IMR-90 (cell line): ENCODE measurements around the gene ASB1. TPM values are rescaled to one million over a fixed set of nuclear protein-coding genes. Genes with fewer than 3 reads are reported as not detected.

Source experiments
- ATAC-seq: fragments of 200-7000 bp; cut with Tn5 transposase; 2 replicates; pipeline ENCODE4 v1.9.1; 2020; ENCODE audit warnings: low read depth, mild to moderate bottlenecking, moderate library complexity
- BruUV-seq: library from RNA; stranded (reverse); fragments of 400-500 nt; replicated peaks from 2 replicates; lab custom pipeline; 2021; lab: Mats Ljungman, UMichigan
- CTCF ChIA-PET: fragments of 300-600 bp; formaldehyde crosslinking; extraction: SDS; loops from one replicate; lab custom pipeline; 2021; ENCODE audit warnings: antibody characterized with exemption; lab: Yijun Ruan, JAX
- POLR2A ChIA-PET: fragments of 300-600 bp; sonication (Branson Sonifier 250); formaldehyde crosslinking; loops from one replicate; lab custom pipeline; 2022; ENCODE audit warnings: antibody characterized with exemption; ENCODE audit not compliant: unreplicated experiment; lab: Charles Lee
- DNase-seq: peaks from one replicate; pipeline ENCODE4 v3.0.0; 2013
- H2AFZ ChIP-seq: replicated peaks from 2 replicates; pipeline ENCODE3; 2013; ENCODE audit warnings: low read length, mild to moderate bottlenecking; ENCODE audit not compliant: poor library complexity
- H2AK5ac ChIP-seq: 2 replicates; pipeline ENCODE4 v1.6.1; 2013; ENCODE audit warnings: low read depth, low read length, inconsistent platforms
- H2AK9ac ChIP-seq: replicated peaks from 2 replicates; pipeline ENCODE3; 2013; ENCODE audit warnings: mild to moderate bottlenecking, low read depth, low read length, moderate library complexity; ENCODE audit not compliant: poor library complexity
- H2BK120ac ChIP-seq: 2 replicates; pipeline ENCODE4 v1.6.1; 2013; ENCODE audit warnings: low read depth, low read length, inconsistent platforms
- H2BK15ac ChIP-seq: 3 replicates; pipeline ENCODE4 v1.6.1; 2013; ENCODE audit warnings: low read depth, low read length, inconsistent platforms
- H2BK20ac ChIP-seq: 2 replicates; pipeline ENCODE4 v1.6.1; 2013; ENCODE audit warnings: low read depth, mild to moderate bottlenecking, inconsistent platforms, low read length, moderate library complexity
- H2BK5ac ChIP-seq: 2 replicates; pipeline ENCODE4 v1.6.1; 2013; ENCODE audit warnings: mild to moderate bottlenecking, low read depth, low read length, inconsistent platforms; ENCODE audit not compliant: poor library complexity, severe bottlenecking
- H3K14ac ChIP-seq: replicated peaks from 2 replicates; pipeline ENCODE4 v1.6.1; 2013; ENCODE audit warnings: low read depth, low read length, inconsistent platforms
- H3K18ac ChIP-seq: 2 replicates; pipeline ENCODE4 v1.6.1; 2013; ENCODE audit warnings: low read depth, low read length, control low read depth
- H3K23ac ChIP-seq: 2 replicates; pipeline ENCODE4 v1.6.1; 2013; ENCODE audit warnings: low read depth, low read length, inconsistent platforms
- H3K27ac ChIP-seq: 2 replicates; pipeline ENCODE4 v1.5.1; 2013; ENCODE audit warnings: mild to moderate bottlenecking, control low read depth, low read length; ENCODE audit not compliant: insufficient read depth
- H3K27me3 ChIP-seq: 2 replicates; pipeline ENCODE4 v1.6.1; 2013; ENCODE audit warnings: low read length; ENCODE audit not compliant: control insufficient read depth, insufficient read depth
- H3K36me3 ChIP-seq: 2 replicates; pipeline ENCODE4 v1.6.1; 2013; ENCODE audit warnings: low read length, mixed read lengths; ENCODE audit not compliant: control insufficient read depth, insufficient read depth
- H3K4ac ChIP-seq: 2 replicates; pipeline ENCODE4 v1.6.1; 2013; ENCODE audit warnings: low read depth, low read length, inconsistent platforms
- H3K4me1 ChIP-seq: 2 replicates; pipeline ENCODE4 v1.6.1; 2013; ENCODE audit warnings: low read length, mixed read lengths; ENCODE audit not compliant: control insufficient read depth, insufficient read depth
- H3K4me2 ChIP-seq: 2 replicates; pipeline ENCODE4 v1.6.1; 2013; ENCODE audit warnings: low read depth, mild to moderate bottlenecking, control low read depth, low read length, moderate library complexity
- H3K4me3 ChIP-seq: 2 replicates; pipeline ENCODE4 v1.5.1; 2013; ENCODE audit warnings: low read depth, mild to moderate bottlenecking, control low read depth, low read length, moderate library complexity; ENCODE audit not compliant: insufficient read depth
- H3K56ac ChIP-seq: 2 replicates; pipeline ENCODE4 v1.6.1; 2013; ENCODE audit warnings: low read length, inconsistent platforms; ENCODE audit not compliant: insufficient read depth; ENCODE audit errors: extremely low read depth
- H3K79me1 ChIP-seq, 2 experiments: 2 replicates each; pipeline ENCODE4 v1.6.1; 2013; ENCODE audit warnings: low read length in 2 of 2, inconsistent platforms in 1 of 2, low read depth in 1 of 2
- H3K9ac ChIP-seq: 2 replicates; pipeline ENCODE4 v1.6.1; 2013; ENCODE audit warnings: low read depth, low read length, control low read depth
- H3K9me1 ChIP-seq: 2 replicates; pipeline ENCODE4 v1.6.1; 2013; ENCODE audit warnings: low read length, inconsistent platforms; ENCODE audit not compliant: insufficient read depth
- H3K9me3 ChIP-seq: 2 replicates; pipeline ENCODE4 v1.6.1; 2013; ENCODE audit warnings: low read length; ENCODE audit not compliant: control insufficient read depth, insufficient read depth
- H4K20me1 ChIP-seq: 2 replicates; pipeline ENCODE4 v1.6.1; 2013; ENCODE audit warnings: low read length, inconsistent platforms; ENCODE audit not compliant: insufficient read depth
- H4K5ac ChIP-seq: 2 replicates; pipeline ENCODE4 v1.6.1; 2013; ENCODE audit warnings: mild to moderate bottlenecking, low read depth, low read length, control low read depth
- H4K8ac ChIP-seq, 2 experiments: 2 replicates each; pipeline ENCODE4 v1.6.1; 2013; ENCODE audit warnings: low read depth in 2 of 2, low read length in 2 of 2, control low read depth in 1 of 2, inconsistent platforms in 1 of 2
- H4K91ac ChIP-seq: 2 replicates; pipeline ENCODE4 v1.6.1; 2013; ENCODE audit warnings: low read depth, low read length, inconsistent platforms; ENCODE audit not compliant: insufficient read depth
- BHLHE40 ChIP-seq: fragments of 150-350 bp; IDR thresholded peaks from 2 replicates; pipeline ENCODE4 v1.6.1; 2016; ENCODE audit warnings: mild to moderate bottlenecking, low read depth, low read length
- USF2 ChIP-seq: fragments of 150-350 bp; IDR thresholded peaks from 2 replicates; pipeline ENCODE4 v1.6.1; 2017; ENCODE audit warnings: mild to moderate bottlenecking, antibody characterized with exemption, low read length, low read depth
- WGBS, 2 experiments: methylation state at CpG; one replicate each; pipeline versions ENCODE4 v1.1.5 to v1.1.7; 2013; ENCODE audit warnings: missing lambda C conversion rate in 2 of 2; ENCODE audit not compliant: insufficient read length in 1 of 2; ENCODE audit errors: extremely low coverage in 2 of 2; 5-methylcytosine and 5-hydroxymethylcytosine counted together
- dilution Hi-C: fragments of 300-500 bp; cut with HindIII; formaldehyde crosslinking; loops from one replicate; pipeline ENCODE4 v1.14.3; 2018; ENCODE audit warnings: low sequenced_read_pairs; ENCODE audit not compliant: unreplicated experiment
- in situ Hi-C: fragments of 300-500 bp; cut with MboI; formaldehyde crosslinking; loops from 3 replicates; pipeline ENCODE4 v1.14.3; 2019; ENCODE audit warnings: low sequenced_read_pairs, inconsistent platforms, mixed read lengths
- intact Hi-C: fragments of 100-400 bp; cut with micrococcal nuclease; formaldehyde crosslinking; loops from 2 replicates; pipeline ENCODE4 v1.10.0; 2022
- polyA plus RNA-seq, 3 experiments: library from polyadenylated mRNA; depleted of rRNA; stranded (reverse); fragments of >200 nt; gene quantifications; 2 replicates each; pipeline ENCODE4 v1.2.3, GENCODE V29; 2012; ENCODE audit warnings: low replicate concordance in 1 of 3
- total RNA-seq: library from RNA; depleted of rRNA; stranded (reverse); fragments of >200 nt; gene quantifications from 2 replicates; pipeline ENCODE4 v1.2.3, GENCODE V29; 2012

The ASB1 gene
- total and polyA plus RNA-seq, 2 of the 4 experiments (the other 2 are of a cell fraction): 23.5 to 37.3 TPM

- TF ChIP-seq USF2 (no peak), BHLHE40 (no peak)
- Histone ChIP-seq H3K56ac (no peak overlapping the region), H3K14ac (no peak overlapping the region), H2AK9ac (no peak overlapping the region), H3K9me1 (no peaks in the 10 kb centered on the region; the same call in 1 of the 2 replicates), H2AFZ (no peak overlapping the region), H3K27ac (no peak overlapping the region), H4K5ac (no peak overlapping the region), H2BK120ac (no peak overlapping the region), H3K4me2 (no peak overlapping the region), H3K4ac (no peak overlapping the region), H3K4me3 (no peak overlapping the region), H3K27me3 (no peaks in the 10 kb centered on the region), H3K79me1 (peaks cover 5 to 13% of the 10 kb centered on the region in 2 experiments), H3K23ac (no peak overlapping the region), H4K8ac (no peak overlapping the region), H3K36me3 (peaks cover 11% of the 10 kb centered on the region), H3K9me3 (peaks cover 15% of the 10 kb centered on the region), H3K4me1 (peaks cover 7% of the 10 kb centered on the region), H3K9ac (no peak overlapping the region), H2AK5ac (no peak overlapping the region), H2BK5ac (no peak overlapping the region), H3K18ac (no peak overlapping the region), H2BK15ac (no peak overlapping the region), H4K91ac (no peak overlapping the region), H2BK20ac (no peak overlapping the region), H4K20me1 (0 out of 2 replicates have a peak, but pooled peaks cover 3% of the 10 kb centered on the region)
- ATAC-seq (no peak), DNase-seq (no peak)
- in situ Hi-C loops: no loop called here
- ChIA-PET CTCF (no interaction called here), POLR2A (no interaction called here)
- no CpG with 5 or more reads among the region's 1 CpG for WGBS, 2 experiments
- dilution Hi-C loops: no loop called here
- intact Hi-C loops: no loop called here
- BruUV-seq: no TSS peak
These were observed 29.7 kb downstream of the ASB1 start for GRCh38 chr2:238456449-238456848.
